ENCODE measurements around the gene ITIH5.

ITIH5 gene

DNA sequence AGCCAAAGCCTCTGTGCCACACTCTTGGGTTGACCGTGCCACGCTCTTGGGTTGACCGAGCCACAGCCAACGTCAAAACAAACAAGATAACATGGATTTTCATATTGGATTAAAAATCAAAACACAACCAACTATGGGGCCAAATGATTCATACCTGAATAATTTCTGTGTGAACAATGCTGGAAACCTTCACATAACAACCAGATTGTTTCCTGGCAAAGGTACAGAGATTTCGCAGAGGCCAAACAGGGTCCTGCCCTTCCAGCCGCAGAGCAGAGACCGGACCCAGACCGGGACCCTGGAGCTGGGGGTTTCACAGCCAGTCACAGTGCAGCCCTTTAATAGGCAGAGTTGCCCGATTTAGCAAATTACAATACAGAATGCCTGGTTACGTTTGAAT lies 40.5 kb downstream of the ITIH5 start:
- no peak for DNase-seq

DNA sequence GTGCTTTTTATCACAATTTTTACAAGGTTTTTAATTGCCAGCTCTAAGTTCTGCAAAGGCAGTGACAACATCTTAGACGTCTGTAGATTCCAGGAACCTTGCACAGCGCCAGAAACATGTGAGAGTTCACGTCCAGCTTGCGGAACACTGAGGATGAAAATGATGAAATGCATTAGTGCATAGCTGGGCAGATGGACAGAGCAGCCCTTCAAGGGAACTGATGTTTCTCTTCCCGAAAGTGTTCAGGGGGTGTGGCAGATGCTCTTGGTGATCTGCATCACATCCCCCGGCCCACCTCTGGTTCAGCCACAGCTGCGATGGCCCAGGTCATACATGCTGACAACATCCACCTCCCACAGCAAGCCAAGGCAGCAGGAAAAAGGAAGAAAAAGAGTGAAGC lies 40.9 kb downstream of the ITIH5 start:
- no peak for DNase-seq

DNA sequence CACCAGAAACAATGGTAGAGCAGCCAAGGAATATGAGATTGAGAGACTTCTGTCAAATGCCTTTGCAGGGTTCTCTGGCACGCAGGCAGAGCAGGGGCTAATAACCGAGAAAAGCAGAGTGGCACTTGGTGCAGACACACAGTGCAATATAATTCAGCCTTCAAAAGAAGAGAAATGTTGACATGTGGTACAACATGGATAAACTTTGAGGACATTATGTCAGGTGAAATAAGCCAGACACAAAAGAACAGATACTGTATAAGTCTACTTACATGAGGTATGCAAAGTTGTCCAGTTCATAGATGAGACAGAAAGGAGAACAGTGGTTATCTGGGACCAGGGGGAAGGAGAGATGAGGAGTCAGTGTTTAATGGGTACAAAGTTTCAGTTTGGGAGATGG lies 41.8 kb downstream of the ITIH5 start:
- DNase-seq: no peak

DNA sequence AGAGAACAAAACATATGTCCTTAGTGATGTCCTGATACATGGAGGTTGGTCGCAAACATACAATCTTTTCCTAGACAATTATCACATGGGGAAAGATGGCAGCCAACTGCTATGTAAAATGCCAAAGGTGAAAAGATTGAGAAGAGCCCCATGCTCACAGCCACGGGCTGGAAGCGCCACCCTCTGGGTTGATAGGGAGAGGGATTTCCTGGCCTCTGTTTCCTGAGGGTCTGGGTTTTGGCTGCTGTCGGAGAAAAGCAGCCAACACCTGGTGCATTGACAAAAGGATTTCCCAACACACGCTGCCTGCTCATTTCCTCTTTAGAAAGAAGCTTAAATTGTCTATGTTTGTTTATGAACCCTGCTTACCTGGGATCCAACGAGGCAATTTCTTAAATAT lies 43.8 kb downstream of the ITIH5 start:
- peak; percentile 22 for DNase-seq

DNA sequence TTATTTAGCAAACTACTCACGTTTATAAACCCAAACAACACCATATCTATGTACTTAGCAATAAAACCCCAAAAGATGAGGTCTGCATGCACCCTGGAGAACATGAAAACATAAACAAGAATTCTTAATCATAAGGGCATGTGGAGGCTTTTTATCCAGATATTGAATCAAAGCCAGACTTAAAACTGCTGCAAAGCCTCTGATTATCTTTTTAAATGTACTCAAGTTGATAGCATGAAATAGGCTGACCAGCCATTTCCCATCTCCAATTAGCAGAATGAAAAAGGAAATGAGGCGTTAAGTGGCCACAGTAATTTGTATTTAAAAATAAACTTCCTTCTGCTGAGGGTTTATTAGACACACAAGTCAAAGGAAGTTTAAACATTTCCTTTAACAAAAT lies 48.3 kb downstream of the ITIH5 start:
- no peak for DNase-seq

DNA sequence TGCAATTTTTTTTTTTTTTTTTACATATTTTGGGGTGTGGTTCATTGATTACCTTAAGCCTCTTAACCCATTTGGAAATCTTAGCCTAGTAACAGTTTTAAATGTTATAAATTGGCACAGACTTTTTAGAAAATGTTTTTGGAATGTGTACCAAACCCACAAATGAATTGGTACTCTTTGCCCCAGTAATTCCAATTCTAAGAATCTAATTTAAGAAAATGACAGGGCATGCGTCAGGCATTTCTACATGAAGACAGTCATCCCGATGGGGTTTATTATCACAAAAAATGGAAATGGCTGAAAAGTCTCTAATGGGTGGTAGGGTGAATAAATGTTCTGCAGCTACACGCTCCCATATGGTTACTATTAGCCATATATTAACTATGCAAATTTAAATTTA lies 54.9 kb downstream of the ITIH5 start:
- no peak for DNase-seq

DNA sequence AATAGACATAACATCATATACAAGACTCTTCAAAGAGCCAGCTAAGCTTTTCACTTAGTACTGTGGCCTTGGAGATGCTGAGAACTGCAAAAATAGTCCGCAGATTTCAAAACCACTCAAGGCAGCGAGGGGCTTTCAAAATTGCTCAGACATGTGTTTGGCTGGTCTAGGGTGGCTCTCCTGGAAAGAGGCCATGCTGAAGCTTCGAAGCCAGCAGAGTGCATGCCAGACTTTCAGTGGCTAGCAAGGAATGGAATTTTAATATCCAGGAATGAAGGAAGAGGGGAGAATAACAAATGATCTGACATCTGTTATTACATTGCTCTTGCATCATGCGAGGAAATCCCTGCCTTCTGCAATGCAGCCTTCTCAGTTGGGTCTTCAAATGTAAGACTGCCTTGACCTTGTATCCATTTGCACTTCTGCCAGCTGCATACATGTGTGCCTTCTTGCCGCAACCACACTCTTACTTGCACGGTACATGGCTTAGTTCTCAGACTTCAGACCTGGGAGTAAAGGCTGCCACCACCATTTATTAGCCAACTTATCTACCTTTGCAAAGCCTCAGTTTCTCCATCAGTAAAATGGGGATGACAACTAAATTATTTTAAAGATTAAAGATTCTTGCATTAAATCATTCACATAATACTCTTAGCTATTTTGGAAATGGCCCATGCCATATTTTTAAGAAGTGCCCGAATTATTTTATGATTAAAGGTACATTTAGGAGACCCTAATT lies 55.9 kb downstream of the ITIH5 start:
- DNase-seq: no peak

DNA sequence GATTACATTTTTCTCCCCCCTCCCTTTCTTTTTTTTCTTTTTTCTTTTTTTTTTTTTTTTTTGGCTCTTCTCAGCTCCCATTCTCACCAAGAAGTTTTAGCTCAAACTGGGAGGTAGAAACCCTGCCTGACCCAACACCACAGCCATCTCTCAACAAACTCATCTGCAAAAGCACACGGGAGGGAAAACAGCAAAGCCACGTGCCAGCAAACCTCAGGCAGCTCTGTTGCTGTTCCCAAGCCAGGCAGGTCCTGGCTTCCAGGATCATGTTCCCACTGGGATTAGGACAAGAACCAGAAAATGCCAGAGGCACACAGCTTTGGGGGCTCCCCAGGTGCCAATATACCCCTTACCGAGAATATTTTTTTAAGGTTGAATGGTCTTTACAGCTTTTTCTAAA lies 56.7 kb downstream of the ITIH5 start:
- DNase-seq: no peak

DNA sequence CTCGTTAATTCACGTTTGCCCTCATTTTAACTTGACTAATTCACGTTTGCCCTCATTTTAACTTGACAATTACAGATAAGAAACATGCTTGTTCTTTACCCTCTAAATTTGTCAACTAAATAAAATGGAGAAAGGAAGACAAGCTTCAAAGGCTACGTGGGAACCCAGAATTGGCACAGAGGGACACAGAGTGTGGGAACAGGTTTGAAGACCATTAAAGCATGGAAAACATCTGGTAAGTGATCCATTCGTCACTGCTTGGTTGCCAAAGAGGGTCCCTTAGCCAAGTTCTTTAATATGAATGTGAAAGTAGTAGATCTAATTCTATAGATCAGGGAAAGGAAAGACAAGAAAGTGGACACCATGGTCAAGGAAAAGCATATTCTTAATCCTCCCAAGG lies 57.2 kb downstream of the ITIH5 start:
- no peak for DNase-seq

DNA sequence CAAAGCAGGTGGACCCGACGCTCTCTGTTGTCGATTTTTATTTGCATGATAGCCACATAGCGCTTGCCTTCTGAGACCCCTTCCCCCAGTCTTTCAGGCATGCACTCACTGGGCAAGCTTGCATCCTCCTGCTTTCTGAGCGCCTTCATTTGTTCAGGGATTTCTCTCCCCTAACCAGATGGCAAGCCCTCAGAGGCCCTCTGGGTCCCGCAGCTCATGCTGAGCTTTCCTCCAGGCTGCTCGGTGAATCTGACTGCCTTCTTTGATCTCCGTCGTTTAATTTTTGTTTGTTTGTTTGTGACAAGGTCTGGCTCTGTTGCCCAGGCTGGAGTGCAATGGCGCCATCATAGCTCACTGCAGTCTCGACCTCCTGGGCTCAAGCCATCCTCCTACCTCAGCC lies 58.8 kb downstream of the ITIH5 start:
- DNase-seq: no peak

DNA sequence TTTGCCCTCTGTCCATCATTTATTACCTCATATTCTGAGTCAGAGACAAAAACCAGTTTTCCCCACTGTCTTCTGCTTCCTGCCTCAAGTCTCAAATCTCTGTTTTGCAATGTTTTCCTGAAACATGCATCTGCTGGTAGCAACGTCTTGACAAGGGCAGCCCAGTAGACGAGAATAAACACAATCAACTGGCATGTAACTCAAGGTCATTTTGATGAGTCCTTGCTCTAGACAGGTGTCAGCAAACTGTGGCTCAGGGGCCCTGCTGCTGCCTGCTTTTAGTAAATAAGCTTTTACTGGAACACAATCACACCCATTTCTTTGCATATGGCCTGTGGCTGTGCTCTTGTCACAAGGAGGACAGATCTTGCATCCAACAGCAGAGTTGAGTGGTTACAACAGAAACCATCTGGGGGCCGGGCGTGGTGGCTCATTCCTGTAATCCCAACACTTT lies 59.8 kb downstream of the ITIH5 start:
- DNase-seq: no peak

DNA sequence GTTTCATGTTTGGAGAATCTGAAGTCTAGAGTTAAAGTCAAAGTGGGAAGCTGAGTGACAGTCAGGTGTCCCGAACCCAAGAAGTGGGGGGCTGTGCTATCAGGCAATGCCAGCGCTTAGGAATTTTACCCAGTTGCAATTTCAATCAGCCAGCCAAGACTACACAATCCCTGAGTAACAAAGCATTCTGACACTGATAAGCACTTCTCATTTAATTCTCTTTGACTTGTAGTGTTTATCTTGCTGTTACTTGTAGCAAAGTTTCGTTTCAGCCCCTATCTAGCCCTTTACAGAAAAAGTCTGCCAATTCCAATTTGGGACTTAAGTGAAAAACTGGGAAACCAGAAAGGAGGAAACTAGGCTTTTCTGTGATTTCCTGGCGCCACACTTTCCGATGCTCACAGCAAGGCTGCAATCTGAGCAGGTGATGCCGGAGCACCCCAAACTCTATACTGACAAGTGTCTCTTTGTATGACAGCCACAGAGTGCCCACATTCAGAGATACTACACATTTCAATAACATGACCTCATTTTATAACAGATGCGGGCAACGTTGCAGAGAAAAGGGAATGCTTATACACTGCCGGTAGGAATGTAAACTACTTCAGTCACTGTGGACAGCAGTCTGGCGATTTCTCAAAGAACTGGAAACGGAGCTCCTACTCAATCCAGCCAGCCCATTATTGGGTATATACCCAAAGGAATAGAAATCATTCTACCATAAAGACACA lies 61.0 kb downstream of the ITIH5 start:
- DNase-seq: no peak

DNA sequence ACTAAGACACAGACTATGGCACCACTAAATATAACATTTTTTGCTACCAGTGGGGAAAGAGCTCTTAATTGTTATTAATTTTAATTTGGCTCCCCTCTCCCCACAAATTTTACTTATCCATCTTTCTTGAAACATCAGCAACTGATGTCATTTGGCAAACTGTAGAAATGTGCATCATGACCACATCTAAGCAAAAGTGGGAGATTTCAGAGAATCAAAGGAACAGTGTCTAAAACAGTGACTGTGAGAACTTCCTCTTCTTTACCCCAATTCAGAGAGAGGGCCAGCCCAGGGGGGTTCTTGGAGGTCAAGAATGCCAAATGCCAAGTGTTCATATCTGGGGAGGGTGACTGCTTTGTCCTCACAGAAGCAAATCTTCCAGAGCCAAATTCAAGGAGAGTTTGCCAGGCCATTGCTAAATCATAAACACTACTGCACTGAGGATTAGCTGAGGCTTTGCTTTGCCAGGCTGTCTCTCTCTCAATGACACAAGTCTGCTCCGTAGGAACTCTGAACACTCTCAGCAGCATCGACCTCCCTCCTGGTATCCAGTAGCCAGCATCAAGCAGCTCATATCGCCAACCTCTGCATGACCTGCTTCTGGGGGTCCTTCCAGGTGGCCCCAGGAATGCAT lies 65.6 kb downstream of the ITIH5 start:
- DNase-seq: no peak

DNA sequence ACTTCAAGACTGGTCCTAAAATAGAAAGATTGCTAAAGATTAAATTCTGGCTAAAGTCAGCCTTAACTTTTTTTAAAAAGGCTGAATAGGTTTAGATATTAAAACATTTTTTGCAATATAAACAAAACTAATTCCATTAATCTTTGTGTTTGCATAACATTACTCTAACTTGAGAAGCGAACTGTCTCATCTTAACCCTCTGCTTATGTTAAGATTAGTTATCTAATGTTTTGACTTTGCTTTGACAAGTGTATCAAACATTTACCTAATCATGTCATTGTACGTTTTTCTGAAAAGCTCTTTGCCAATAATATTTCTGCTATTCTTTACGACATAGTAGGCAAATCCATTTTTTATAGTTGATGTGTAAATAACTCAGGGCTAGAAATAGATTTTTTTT lies 68.0 kb downstream of the ITIH5 start:
- no peak for DNase-seq

DNA sequence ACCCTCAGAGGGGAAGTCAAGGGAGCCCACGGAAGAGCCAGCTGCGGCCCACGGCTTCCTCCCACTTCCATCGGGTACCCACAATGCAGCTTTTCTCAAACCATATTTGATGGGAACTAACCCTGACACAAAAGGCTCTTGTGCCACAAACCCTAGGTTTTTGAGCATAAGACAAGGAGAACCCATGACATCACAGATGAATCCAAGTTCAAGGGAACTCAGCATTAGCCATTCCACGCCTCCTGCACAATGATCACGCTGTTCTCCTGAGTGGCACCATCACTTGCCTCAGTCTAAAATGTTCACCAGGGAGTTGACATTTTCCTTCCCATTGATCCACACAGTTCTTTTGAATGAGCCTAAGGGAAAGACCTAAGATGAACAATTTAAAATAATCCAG lies 70.4 kb downstream of the ITIH5 start:
- no peak for DNase-seq

DNA sequence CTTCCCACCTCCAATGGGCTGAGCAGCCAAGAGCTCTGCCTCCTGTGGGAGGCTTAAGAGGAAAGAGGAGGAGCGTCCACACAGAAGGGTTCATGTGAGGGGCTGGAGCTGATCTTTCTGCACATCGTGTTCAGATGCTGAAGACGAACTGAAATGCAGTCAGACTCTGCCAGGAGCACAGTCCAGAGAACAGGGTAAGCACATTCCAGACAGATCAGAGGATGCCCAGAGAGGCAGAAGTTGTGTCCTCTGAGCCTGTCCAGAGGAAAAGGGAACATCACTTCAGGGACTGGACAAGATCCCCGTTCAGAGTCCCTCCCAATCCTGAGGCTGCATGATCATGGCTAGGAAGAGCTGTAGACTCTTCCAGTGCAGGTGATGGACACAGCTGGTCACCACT lies 72.9 kb downstream of the ITIH5 start:
- no peak for DNase-seq

DNA sequence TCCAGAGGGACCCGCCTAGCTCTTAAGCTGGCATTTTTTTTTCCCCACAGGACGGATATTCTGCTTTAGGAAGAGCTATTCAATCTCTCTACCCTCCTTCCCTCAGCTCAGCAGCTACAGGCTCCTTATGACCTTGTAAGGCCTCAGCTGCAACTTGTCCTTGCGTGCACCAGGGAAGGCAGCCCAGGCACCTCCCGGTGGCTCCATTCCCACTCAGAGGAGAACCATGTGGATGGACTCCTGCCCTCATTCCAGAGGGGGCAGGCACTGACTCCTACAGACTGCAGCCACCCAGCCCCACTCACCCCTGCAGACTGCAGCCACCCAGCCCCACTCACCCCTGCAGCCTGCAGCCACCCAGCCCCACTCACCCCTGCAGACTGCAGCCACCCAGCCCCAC lies 73.7 kb downstream of the ITIH5 start:
- DNase-seq: no peak

DNA sequence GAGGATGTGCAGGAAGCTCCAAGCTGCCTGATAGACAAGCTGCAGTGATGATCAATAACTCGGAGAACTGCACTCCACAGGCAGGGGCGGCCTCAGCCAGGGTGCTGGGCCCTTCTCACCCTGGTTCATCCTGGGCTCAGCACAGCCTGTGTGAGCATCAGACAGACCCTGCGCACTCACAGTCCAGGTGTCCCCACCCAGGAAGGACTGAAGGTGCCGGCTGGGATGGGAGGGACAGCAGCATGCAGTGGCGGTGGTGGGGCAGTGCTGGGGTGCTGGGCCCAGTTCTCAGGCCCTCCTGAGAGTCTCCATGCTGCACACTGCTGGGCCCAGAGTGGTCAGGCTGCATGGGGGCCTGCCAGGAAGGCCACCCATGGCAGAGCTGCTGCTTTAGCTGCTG lies 74.1 kb downstream of the ITIH5 start:
- DNase-seq: no peak

DNA sequence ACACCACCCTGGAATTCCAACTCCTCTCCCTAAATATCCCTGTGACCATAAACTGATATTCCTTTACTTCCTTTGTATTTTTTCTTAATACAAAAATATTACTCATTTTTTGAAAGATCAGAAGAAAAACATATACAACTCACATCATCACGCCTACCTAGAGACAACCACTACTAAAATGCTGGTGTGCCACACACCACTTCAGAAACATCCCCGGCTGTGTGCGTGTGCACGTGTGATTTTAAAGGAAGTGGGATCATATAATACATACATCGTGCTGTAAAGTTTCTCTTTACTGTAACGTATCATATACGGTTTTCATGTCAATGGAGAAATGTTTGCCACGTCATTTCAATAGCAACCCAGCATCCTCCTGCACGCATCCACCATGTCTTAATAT lies 76.5 kb downstream of the ITIH5 start:
- DNase-seq: no peak

DNA sequence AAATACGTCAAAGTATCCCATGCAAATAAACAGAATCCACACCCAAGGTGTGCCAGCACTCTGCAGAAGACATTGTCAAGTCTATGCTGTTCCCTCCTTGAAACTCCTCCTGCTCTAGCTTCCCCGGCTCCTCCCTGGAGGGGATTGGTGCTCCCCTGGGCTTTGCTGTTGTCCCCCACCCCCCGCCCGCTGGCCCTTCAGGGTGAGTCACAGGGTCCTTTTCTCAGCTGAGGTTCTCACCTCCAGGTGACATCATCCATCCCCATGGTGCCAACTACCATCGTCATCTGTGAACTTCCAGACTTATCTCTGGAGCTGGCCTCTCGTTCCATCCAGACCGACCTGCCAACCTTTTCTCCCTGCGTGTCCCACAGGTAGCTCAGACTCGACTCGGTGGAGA lies 77.0 kb downstream of the ITIH5 start:
- DNase-seq: no peak

DNA sequence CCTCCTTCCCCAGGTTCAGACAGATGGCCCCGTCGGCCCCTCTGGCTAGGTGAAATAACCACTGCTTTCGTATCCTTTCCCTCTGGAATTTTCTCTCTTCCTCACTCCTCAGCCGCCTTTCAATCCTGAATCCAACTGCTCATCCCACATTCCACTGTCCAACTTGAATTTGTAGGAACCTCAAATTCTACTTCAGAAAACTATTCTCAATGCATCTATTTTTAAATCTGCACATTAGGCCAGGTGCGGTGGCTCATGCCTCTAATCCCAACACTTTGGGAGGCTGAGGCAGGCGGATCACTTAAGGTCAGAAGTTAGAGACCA lies 78.9 kb downstream of the ITIH5 start:
- no peak for DNase-seq

DNA sequence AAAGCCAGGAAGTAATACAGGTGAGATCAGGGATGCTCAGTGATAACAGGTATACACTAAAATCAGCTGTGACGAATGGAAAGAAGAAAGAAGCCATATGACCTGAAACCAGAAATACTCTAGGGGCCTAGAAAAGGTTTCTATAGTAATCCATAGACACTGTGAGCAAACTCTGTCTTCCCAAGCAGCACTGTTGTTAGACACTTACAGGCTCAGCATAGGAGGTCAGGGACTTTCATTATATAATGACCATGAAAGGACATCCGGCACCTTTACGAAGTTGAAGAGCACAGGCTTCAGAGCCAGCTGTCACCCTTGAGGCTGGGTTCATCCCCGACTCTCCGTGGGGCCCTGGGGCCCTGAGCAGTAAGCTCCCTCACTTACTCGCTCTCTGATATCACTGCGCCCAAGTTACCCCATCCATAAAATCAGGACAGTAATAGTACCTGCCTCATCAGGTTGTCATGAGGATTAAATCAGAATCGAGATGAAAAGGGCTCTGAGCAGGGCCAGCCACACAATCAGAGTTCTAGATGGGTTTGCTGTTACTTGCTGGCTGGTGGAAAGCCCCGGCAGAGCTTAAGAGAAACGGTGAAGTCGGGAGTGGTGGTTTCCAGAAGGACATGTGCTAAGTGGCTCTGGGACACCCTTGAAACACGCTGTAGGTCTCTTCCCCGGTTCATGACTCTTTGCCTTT lies 79.5 kb downstream of the ITIH5 start:
- no peak for DNase-seq

DNA sequence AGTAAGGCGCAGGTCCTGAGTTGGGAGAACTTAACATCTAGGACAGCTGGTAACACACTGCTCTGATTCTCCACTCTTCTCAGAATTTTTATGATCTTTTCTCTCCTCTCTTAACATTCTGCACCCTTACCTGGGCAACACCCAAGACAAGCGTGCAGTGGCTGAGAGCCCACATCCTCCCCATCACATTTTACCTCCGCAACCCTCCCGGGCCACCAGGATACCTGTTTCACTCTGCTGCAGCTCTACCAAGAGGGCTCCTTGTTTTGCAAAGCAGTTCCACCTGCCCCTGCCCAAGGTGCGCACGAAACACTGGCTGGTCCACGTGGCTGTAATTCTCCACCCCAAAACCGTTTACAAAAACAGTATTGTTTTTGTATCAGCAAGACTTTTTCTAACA lies 81.5 kb downstream of the ITIH5 start:
- peak; percentile 7 for DNase-seq

DNA sequence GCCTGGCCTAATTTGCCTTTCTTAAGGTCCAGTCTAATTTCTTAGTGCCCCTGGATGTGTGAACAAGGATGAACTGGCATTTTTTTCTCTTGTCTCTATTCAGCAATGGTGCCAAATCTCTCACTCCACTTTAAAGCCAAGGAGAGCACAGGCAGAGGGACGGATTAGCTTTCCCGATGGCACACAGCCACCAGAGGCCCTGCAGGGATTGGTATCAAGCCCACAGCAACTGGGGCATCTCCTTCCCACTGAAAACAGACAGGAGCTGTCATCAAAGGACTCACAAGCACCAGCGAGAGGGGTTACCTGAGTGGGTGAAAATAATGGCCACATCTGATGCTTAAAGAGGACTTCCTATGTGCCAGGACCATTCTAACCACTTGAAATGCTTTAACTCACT lies 83.1 kb downstream of the ITIH5 start:
- DNase-seq: no peak

Data from CD4-positive, alpha-beta T cell treated with Interleukin-17A for 4 hours (primary cell).